Activated CD8-positive, alpha-beta memory T cell treated with anti-CD3 and anti-CD28 coated beads, Interleukin-2, amount 10 ng/mL, durations not matched to agents 7 days and 5 days (primary cell): ENCODE results near the gene ZFAND3. TPM values are rescaled to one million over a fixed set of nuclear protein-coding genes. Genes with fewer than 3 reads are reported as not detected.

ENCODE experiments used
- ATAC-seq: fragments of 150-1000 bp; cut with Tn5 transposase; one replicate; pipeline ENCODE4 v1.10.0; 2021; ENCODE audit warnings: moderate library complexity
- CTCF ChIA-PET: fragments of 350-600 bp; sonication (Branson Sonifier 250); formaldehyde crosslinking; loops from one replicate; lab custom pipeline; 2021; ENCODE audit warnings: antibody characterized with exemption; lab: Charles Lee
- DNase-seq: peaks from one replicate; pipeline ENCODE4 v3.0.0-alpha.2; 2020
- H3K27ac Mint-ChIP-seq: one replicate; pipeline ENCODE4 v1.8.0; 2021; ENCODE audit warnings: mild to moderate bottlenecking, mixed read lengths
- H3K27me3 Mint-ChIP-seq: one replicate; pipeline ENCODE4 v1.8.0; 2021; ENCODE audit warnings: mixed read lengths
- H3K36me3 Mint-ChIP-seq: one replicate; pipeline ENCODE4 v1.8.0; 2021; ENCODE audit warnings: mild to moderate bottlenecking, mixed read lengths
- H3K4me1 Mint-ChIP-seq: one replicate; pipeline ENCODE4 v1.8.0; 2021; ENCODE audit warnings: mixed read lengths
- H3K4me3 Mint-ChIP-seq: one replicate; pipeline ENCODE4 v1.8.0; 2021; ENCODE audit warnings: mild to moderate bottlenecking, moderate library complexity, mixed read lengths
- H3K9me3 Mint-ChIP-seq: one replicate; pipeline ENCODE4 v1.8.0; 2022; ENCODE audit warnings: low read depth, mixed read lengths
- total RNA-seq, 2 experiments: library from RNA; stranded (reverse); gene quantifications; one replicate each; pipeline ENCODE4 v1.2.3, GENCODE V29; 2021

ZFAND3 gene
- total RNA-seq, 2 experiments from 2014 or later: 30.9 to 34.4 TPM

DNA sequence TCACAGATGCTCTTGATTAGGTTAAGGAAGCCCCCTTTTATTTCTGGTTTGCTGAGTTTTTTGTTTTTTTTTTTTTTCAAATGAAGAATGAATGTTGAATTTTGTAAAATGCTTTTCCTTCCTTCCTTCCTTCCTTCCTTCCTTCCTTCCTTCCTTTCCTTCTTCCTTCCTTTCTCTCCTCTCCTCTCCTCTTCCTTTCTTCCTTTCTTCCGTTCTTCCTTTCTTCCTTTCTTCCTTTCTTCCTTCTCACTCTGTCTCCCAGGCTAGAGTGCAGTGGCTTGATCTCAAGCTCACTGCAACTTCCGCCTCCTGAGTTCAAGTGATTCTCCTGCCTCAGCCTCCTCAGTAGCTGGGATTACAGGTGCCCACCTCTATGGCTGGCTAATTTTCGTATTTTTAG is 158.2 kb downstream of the ZFAND3 start:
- peaks cover 18% of the 10 kb centered on the region for H3K4me1 Mint-ChIP-seq
- no peaks in the 10 kb centered on the region for H3K27me3 Mint-ChIP-seq
- no peak overlapping the region for H3K27ac Mint-ChIP-seq
- CTCF ChIA-PET: no interaction called here
- peaks cover 30% of the 10 kb centered on the region for H3K36me3 Mint-ChIP-seq
- DNase-seq: no peak
- peaks cover 6% of the 10 kb centered on the region for H3K9me3 Mint-ChIP-seq
- ATAC-seq: no peak
- no peak overlapping the region for H3K4me3 Mint-ChIP-seq

DNA sequence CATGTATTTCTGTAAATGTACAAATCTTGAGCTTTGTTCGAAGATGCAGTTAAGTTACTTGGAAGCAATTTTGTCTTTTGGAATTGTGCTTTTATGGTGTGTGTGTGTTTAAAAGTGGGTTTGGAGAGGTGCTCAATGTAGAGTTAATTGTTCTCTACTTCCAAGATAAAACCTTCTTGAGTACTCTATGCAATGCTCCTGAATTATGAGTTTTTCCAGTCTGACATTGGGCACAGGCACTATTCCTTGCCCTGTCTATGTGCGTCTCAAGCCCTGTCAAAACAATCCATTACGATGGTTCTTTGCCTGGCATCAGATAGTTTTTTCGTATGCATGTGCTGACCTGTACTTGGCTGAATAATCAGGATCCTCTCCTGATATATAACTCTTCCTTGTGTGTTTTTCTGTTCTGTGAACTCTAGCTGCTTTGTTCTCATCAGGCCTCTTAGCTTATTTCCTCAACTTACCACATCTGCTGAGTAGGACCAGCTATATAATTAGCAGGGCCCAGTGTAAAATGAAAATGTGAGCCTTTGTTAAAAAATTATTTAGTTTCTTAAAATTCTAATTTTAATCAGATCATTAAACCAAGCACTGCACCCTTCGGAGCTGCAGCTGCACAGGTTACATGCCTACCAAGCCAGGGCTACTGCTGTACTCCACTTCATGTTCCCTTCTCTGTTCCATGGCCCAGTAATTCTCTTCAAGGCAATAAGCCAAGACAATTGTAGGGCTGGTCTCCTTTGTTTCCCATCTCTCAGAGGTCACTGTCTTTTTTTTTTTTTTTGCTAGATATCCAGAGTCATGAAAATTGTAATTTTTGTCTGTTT is 160.1 kb downstream of the ZFAND3 start:
- H3K4me1 Mint-ChIP-seq: peaks cover 27% of the 10 kb centered on the region
- H3K27ac Mint-ChIP-seq: no peak overlapping the region
- no peak overlapping the region for H3K4me3 Mint-ChIP-seq
- peaks cover 22% of the 10 kb centered on the region for H3K36me3 Mint-ChIP-seq
- H3K27me3 Mint-ChIP-seq: no peaks in the 10 kb centered on the region
- DNase-seq: no peak
- no peak for ATAC-seq
- H3K9me3 Mint-ChIP-seq: peaks cover 6% of the 10 kb centered on the region
- CTCF ChIA-PET: interaction anchor here (0.7 kb wide), 1 partner anchor 383 kb away, joined by 4 read pairs; no protein-coding TSS in a partner anchor

DNA sequence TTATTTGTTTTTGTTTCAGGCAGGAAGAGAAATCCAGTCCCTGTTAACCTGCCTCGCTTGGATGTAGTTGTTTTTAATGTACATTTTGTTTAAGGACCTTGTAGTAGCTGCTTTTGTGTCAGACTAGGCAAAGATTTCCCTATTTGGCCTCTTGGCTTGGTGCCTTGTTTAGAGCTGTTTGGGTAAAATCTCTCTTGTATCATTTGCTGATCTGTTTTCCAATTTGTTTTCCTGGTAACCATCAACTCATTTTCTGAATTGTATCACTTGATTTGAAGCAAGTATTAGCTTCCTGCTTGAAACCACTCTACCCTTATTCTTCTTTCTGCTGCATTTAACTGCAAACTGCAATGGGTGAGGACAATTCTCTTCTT is 160.7 kb downstream of the ZFAND3 start:
- Mint-ChIP-seq H3K27ac (no peak overlapping the region), H3K36me3 (peaks cover 16% of the 10 kb centered on the region), H3K4me1 (peaks cover 27% of the 10 kb centered on the region), H3K4me3 (no peak overlapping the region), H3K9me3 (peaks cover 6% of the 10 kb centered on the region), H3K27me3 (no peaks in the 10 kb centered on the region)
- CTCF ChIA-PET: interaction anchor here (0.7 kb wide), 1 partner anchor 384 kb away, joined by 4 read pairs; no protein-coding TSS in a partner anchor
- ATAC-seq (no peak), DNase-seq (no peak)

DNA sequence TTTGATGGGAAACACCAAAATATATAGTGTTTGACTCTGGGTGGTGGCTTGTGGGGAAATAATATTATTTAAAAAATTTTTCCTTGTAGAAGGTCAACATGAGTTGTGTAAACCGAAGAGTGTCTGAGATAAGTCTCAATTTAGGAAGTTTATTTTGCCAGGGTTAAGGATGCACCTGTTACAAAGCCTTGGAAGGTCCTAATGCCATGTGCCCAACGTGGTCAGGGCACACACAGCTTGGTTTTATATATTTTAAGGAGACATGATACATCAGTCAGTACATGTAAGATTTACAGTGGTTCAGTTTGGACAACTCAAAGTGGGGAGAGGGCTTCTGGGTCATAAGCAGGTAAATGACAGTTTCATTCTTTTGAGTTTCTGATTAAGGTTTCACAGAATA is 162.1 kb downstream of the ZFAND3 start:
- ATAC-seq (no peak), DNase-seq (no peak)
- H3K4me1 Mint-ChIP-seq: peaks cover 38% of the 10 kb centered on the region
- no peaks in the 10 kb centered on the region for H3K9me3 Mint-ChIP-seq
- no peak overlapping the region for H3K27ac Mint-ChIP-seq
- H3K4me3 Mint-ChIP-seq: no peak overlapping the region
- H3K36me3 Mint-ChIP-seq: peaks cover 8% of the 10 kb centered on the region
- H3K27me3 Mint-ChIP-seq: no peaks in the 10 kb centered on the region
- CTCF ChIA-PET: no interaction called here

DNA sequence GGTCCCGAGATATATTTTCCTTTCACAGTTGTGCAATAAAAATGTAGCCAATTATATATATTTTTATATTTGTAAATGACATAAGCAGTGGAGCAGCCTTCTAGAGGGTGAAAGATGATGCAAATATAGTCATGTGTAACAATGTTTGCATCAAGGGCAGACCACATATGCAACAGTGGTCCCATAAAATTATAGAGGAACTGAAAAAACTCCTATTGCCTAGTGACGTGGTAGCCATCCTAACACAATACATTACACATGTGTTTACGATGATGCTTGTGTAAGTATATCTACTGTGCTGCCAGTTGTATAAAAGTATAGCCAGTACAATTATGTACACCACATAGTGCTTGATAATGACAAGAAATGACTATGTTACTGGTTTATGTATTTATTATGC is 162.8 kb downstream of the ZFAND3 start:
- peaks cover 6% of the 10 kb centered on the region for H3K36me3 Mint-ChIP-seq
- H3K27ac Mint-ChIP-seq: no peak overlapping the region
- CTCF ChIA-PET: interaction anchor here (1.1 kb wide), 1 partner anchor 369 kb away, joined by 3 read pairs; no protein-coding TSS in a partner anchor
- no peak for ATAC-seq
- peaks cover 42% of the 10 kb centered on the region for H3K4me1 Mint-ChIP-seq
- no peaks in the 10 kb centered on the region for H3K27me3 Mint-ChIP-seq
- H3K4me3 Mint-ChIP-seq: no peak overlapping the region
- DNase-seq: no peak
- H3K9me3 Mint-ChIP-seq: no peaks in the 10 kb centered on the region

DNA sequence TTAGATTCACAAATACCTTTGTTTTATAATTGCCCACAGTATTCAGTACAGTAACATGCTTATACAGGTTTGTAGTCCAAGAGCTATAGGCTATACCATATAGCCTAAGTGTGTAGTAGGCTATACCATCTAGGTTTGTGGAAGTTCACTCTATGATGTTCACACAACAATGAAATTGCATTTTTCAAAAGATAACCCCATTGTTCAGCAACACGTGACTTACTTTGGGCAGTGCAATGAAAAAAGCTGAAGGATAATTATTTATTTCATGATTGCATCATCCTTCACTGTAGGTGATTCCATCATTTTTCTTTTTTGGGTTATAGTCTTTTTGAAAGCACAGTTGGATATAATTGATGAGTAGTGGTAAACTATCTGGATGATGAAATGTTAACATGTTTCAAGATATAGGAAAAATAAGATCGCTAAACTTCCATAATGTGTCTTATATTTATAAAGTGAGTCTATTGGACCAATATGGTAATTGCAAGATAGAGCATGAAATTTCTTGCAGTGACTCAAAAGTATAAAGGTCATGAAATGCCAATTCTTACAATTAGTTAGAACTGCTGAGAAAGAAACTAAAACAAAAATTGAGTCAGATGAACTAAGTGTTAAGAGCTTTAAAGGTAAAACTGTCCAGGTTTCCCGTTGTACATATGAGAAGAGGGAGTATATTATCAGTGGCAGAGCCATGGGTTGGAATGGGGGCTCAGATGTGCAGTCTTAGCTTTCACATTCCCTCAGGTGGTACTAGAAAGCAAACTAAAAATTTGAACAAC is 164.4 kb downstream of the ZFAND3 start:
- H3K4me3 Mint-ChIP-seq: no peak overlapping the region
- CTCF ChIA-PET: interaction anchor here (0.6 kb wide), 1 partner anchor 326 kb away, joined by 3 read pairs; no protein-coding TSS in a partner anchor
- no peaks in the 10 kb centered on the region for H3K27me3 Mint-ChIP-seq
- peaks cover 41% of the 10 kb centered on the region for H3K4me1 Mint-ChIP-seq
- DNase-seq: no peak
- ATAC-seq: no peak
- H3K9me3 Mint-ChIP-seq: no peaks in the 10 kb centered on the region
- H3K27ac Mint-ChIP-seq: no peak overlapping the region
- peaks cover 2% of the 10 kb centered on the region for H3K36me3 Mint-ChIP-seq

DNA sequence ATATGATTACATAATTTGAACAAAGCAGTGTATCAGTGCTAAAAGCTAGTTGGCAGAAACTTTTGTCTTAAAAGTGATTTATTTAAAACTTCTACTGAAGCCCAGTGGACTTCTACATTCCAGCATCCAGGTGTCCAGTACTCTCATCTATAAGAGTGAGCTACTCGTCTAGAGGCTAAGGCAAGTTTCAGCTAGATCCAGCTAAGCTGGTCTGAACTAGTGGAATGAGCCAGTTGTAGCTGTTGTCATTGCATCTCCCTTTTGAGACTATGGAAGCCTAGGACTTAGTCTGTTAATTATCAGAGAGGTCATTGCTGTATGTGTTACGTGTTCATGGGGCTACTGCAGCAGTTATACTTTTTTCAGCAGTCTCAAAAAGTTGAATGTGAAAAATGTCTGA is 165.1 kb downstream of the ZFAND3 start:
- H3K36me3 Mint-ChIP-seq: peaks cover 2% of the 10 kb centered on the region
- no peak overlapping the region for H3K4me3 Mint-ChIP-seq
- ATAC-seq (no peak), DNase-seq (no peak)
- CTCF ChIA-PET: no interaction called here
- H3K9me3 Mint-ChIP-seq: no peaks in the 10 kb centered on the region
- peaks cover 36% of the 10 kb centered on the region for H3K4me1 Mint-ChIP-seq
- no peak overlapping the region for H3K27ac Mint-ChIP-seq
- H3K27me3 Mint-ChIP-seq: no peaks in the 10 kb centered on the region

DNA sequence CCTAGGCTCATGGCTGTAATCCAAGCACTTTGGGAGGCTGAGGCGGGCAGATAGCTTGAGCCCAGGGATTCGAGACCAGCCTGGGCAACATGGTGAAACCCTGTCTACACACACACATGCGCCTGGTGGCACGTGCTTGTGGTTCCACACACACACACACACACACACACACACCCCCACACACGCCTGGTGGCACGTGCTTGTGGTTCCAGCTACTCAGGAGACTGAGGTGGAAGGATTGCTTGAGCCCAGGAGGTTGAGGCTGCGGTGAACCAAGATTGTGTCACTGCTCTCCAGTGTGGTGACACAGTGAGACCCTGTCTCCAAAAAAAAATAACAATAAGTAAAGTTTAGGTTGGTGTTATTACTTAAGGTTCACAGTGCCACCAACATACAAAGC is 165.8 kb downstream of the ZFAND3 start:
- ATAC-seq (no peak), DNase-seq (peak; percentile 43)
- CTCF ChIA-PET: interaction anchor here (0.6 kb wide), 1 partner anchor 173 kb away, joined by 3 read pairs; no protein-coding TSS in a partner anchor
- Mint-ChIP-seq H3K4me3 (no peak overlapping the region), H3K9me3 (no peaks in the 10 kb centered on the region), H3K27ac (no peak overlapping the region), H3K27me3 (no peaks in the 10 kb centered on the region), H3K4me1 (peaks cover 31% of the 10 kb centered on the region), H3K36me3 (peaks cover 2% of the 10 kb centered on the region)

DNA sequence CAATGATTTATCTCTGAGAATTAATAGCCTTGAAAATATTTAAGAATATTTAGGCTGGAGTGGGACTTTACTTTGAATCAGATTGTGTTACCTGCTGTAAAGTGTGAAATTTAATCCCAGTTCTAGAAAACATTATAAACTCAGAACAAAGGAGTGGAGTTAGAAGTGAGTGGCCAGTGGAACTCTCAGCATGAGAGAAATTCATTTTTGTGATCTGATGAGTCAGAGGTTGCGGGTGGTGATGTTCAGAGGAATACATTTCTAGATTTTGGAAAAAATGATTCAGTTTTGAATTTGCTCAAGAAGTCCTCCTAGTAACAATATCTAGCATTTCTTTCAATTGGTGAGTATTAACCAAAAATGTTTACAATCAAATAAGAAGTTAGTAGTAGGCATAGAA is 167.5 kb downstream of the ZFAND3 start:
- no peak for DNase-seq
- Mint-ChIP-seq H3K4me1 (peaks cover 33% of the 10 kb centered on the region), H3K27me3 (no peaks in the 10 kb centered on the region), H3K36me3 (peaks cover 2% of the 10 kb centered on the region), H3K9me3 (no peaks in the 10 kb centered on the region), H3K27ac (no peak overlapping the region), H3K4me3 (no peak overlapping the region)
- CTCF ChIA-PET: no interaction called here
- ATAC-seq: peak; percentile 27

DNA sequence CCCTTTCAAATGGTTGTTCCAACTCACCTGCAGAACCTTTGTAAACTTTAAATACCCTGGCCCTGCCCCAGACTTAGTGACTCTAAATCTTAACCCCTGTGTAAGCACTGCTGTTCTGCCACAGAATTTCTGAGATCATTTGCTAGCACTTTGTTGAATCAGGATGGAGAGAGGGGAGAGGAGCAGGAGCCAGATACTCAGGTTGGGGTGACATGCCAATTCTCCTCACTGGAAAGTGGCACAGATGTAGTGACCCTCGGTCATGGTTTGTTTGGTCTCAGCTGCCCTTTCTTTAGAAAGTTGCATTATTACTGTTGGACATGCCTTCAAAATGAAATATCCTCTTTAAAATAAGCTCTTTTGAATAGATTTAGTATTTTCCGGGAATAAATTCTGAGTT is 168.0 kb downstream of the ZFAND3 start:
- Mint-ChIP-seq H3K36me3 (peaks cover 2% of the 10 kb centered on the region), H3K27ac (no peak overlapping the region), H3K4me3 (no peak overlapping the region), H3K9me3 (no peaks in the 10 kb centered on the region), H3K4me1 (peaks cover 33% of the 10 kb centered on the region), H3K27me3 (no peaks in the 10 kb centered on the region)
- ATAC-seq (no peak), DNase-seq (no peak)
- CTCF ChIA-PET: no interaction called here

DNA sequence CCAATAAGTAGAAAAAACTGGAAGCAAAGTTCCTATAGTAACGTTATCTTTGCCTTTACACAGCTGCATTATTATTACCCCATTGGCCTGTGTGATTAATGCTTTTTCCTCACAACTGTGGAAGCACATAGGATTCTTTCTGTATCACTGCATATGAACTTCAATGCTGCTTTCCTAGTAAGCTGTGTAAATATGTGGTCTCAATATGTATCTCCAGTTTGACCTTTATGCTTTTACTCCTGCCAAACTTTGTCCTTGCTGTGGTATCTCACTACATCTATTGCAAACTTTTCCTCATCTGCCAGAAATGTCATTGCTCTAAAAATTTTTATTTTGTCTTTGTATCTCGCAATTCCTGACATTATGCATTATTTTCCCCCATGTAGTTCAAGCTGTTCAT is 168.6 kb downstream of the ZFAND3 start:
- no peak overlapping the region for H3K27ac Mint-ChIP-seq
- H3K4me3 Mint-ChIP-seq: no peak overlapping the region
- H3K9me3 Mint-ChIP-seq: no peaks in the 10 kb centered on the region
- no peaks in the 10 kb centered on the region for H3K27me3 Mint-ChIP-seq
- peaks cover 2% of the 10 kb centered on the region for H3K36me3 Mint-ChIP-seq
- CTCF ChIA-PET: no interaction called here
- peaks cover 33% of the 10 kb centered on the region for H3K4me1 Mint-ChIP-seq
- no peak for ATAC-seq
- DNase-seq: no peak

DNA sequence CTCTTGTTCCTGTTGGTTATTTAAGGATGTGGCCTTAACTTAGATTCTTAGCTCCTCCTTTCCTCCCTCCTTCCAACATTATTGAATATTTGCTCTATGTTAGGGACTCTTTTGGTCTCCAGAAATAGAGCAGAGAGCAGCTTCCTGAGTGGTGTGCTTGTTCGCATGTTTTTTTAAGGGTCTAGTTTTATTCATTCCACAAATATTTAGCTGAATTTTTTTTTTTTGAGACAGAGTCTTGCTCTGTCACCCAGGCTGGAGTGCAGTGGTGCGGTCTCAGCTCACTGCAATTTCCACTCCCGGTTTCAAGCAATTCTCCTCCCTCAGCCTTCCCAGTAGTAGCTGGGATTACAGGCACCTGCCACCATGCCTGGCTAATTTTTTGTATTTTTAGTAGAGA is 169.2 kb downstream of the ZFAND3 start:
- Mint-ChIP-seq H3K4me1 (peaks cover 31% of the 10 kb centered on the region), H3K9me3 (no peaks in the 10 kb centered on the region), H3K4me3 (no peak overlapping the region), H3K27ac (no peak overlapping the region), H3K36me3 (peaks cover under 1% of the 10 kb centered on the region), H3K27me3 (no peaks in the 10 kb centered on the region)
- DNase-seq (no peak), ATAC-seq (no peak)
- CTCF ChIA-PET: no interaction called here

DNA sequence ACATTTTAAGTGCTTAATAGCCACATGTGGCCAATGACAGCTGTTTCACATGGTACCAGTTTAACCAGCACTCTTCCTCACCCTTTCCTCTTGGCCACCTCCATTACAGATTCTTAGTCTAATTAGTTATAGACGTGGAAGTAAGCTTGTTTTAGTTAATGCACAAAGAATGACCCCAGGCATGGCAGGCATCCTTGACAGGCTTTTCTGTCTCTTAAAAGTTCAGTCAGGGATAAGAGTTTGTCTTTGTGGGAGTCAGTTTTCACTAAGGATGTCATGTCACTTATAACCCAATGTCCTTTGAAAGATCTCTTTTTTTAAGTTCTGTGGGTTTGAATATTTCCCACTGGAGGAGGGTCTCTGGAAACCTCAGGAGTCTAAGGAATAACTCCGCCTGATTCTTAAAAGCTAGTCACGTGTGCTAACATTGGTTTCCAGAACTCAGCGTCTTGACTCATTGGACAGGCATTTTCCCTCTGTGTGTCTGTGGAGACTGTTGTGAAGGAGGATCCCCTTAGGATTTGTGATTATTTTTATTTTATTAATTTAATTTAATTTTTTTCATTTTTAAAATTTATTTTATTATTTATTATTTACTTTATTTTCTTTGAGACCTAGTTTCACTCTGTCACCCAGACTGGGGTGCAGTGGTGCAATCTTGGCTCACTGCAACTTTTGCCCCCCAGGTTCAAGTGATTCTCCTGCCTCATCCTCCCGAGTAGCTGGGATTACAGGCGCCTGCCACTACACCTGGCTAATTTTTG is 171.4 kb downstream of the ZFAND3 start:
- no peaks in the 10 kb centered on the region for H3K9me3 Mint-ChIP-seq
- peaks cover 17% of the 10 kb centered on the region for H3K4me1 Mint-ChIP-seq
- H3K4me3 Mint-ChIP-seq: no peak overlapping the region
- H3K36me3 Mint-ChIP-seq: no peaks in the 10 kb centered on the region
- DNase-seq (no peak), ATAC-seq (no peak)
- H3K27me3 Mint-ChIP-seq: no peaks in the 10 kb centered on the region
- CTCF ChIA-PET: no interaction called here
- H3K27ac Mint-ChIP-seq: no peak overlapping the region
